ENCODE data around the gene RAB26. TPM values are rescaled to one million over a fixed set of nuclear protein-coding genes. Genes with fewer than 3 reads are reported as not detected.

Gene RAB26
- total and polyA plus RNA-seq, 2 of the 13 experiments (the other 11 are each of a cell fraction or from before 2014, with no cell fraction given) = 0.86 to 3.6 TPM

DNA sequence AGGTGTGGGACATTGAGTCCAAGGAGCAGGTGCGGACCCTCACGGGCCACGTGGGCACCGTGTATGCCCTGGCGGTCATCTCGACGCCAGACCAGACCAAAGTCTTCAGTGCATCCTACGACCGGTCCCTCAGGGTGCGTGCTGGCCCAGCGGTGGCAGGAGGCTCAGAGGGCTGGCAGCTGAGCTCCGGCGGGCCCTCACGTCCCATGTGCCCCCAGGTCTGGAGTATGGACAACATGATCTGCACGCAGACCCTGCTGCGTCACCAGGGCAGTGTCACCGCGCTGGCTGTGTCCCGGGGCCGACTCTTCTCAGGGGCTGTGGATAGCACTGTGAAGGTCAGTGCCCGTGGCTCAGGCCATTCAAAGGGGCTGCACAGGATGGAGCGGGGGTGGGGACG, 27.6 kb downstream of the RAB26 start:
- no peak overlapping the region for H3K4me2 ChIP-seq (ENCODE audit: low read depth, low read length)

DNA sequence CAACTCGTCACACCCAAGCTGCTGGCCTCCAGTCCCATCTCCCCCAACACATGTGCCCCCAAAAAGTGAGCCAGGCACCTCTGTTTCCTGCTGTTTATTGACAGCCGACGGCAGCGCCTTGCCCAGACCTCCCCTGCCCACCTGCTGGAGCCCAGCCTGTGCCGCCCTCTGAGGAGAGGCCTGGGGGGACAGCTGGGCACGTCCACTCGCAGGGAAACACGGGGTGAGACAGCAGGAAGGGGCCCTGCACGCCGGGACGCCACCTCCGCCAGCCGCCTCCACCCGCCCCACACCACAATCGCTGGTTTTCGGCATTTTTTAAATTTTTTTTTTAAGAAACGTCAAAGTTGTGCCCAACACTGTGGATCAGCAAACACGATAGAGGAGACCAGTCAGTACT, 28.7 kb downstream of the RAB26 start:
- in situ Hi-C loops (cut with HindIII; ENCODE audit: extremely low pct_ligation_motif_present, low pct_unique_long_range_greater_than_20kb) (no loop called here), intact Hi-C loops (cut with micrococcal nuclease; ENCODE audit: unreplicated experiment) (no loop called here)
- WGBS (ENCODE audit: low lambda C conversion rate) = 96% methylated on average over 13 of the region's 18 CpGs
- ChIA-PET POLR2A (interaction anchor here (1.1 to 1.7 kb wide), 2 partner anchors 19 to 22 kb away, joined by 3 to 5 read pairs; partner anchors contain the start of gene TRAF7), CTCF (ENCODE audit: low intra/inter-chr PET ratio, low total read pairs) (no interaction called here)
- no peak overlapping the region for H3K4me2 ChIP-seq (ENCODE audit: low read depth, low read length)
- H3K36me3 ChIP-seq (replicated peaks in 1 of 2; ENCODE audit: control insufficient read depth in 1 of 2, insufficient read depth in 2 of 2, low read length in 2 of 2) = peaks cover 7 to 26% of the 10 kb centered on the region in 2 experiments; a peak in 2 of 5 replicates
- no peaks in the 10 kb centered on the region for H3K79me2 ChIP-seq (ENCODE audit: insufficient read depth, low read length)
- H3K27ac ChIP-seq (ENCODE audit: extremely low read length, insufficient read depth, low read length) = no peak overlapping the region
- H3K4me1 ChIP-seq (ENCODE audit: insufficient read depth, low read length) = peaks cover 6% of the 10 kb centered on the region
- no peaks in the 10 kb centered on the region for H3K27me3 ChIP-seq (ENCODE audit: control insufficient read depth in 1 of 2, insufficient read depth in 2 of 2, low read length in 2 of 2)
- H4K20me1 ChIP-seq (ENCODE audit: insufficient read depth, low read length) = no peaks in the 10 kb centered on the region
- ATAC-seq (no peak), DNase-seq (ENCODE audit: low spot score) (no peak), FAIRE-seq (no peak)
- H3K9me3 ChIP-seq (ENCODE audit: low read length) = no peaks in the 10 kb centered on the region
- TF ChIP-seq POLR2G (IDR thresholded peaks at IDR 0.05; ENCODE audit: low read depth, low read length) (0 out of 2 replicates have a peak, but pooled peaks have one; percentile 21), ZNF121 (CRISPR knock-in tag; IDR thresholded peaks at IDR 0.05) (no peak)
- no peak overlapping the region for H3K4me3 ChIP-seq (replicated peaks in 1 of 3; ENCODE audit: insufficient read depth in 1 of 3, low read depth in 2 of 3, low read length in 3 of 3)
- BruUV-seq (replicated peaks) = no TSS peak
- no peak overlapping the region for H3K9ac ChIP-seq (ENCODE audit: insufficient read depth, low read depth, low read length)
- no peak overlapping the region for H2AFZ ChIP-seq (ENCODE audit: low read length)

More for the DNA sequence above, 27.6 kb downstream of the RAB26 start:
- H3K4me3 ChIP-seq (replicated peaks in 1 of 3; ENCODE audit: insufficient read depth in 1 of 3, low read depth in 2 of 3, low read length in 3 of 3) = no peak overlapping the region
- ATAC-seq (no peak), DNase-seq (ENCODE audit: low spot score) (no peak), FAIRE-seq (no peak)
- in situ Hi-C loops (cut with HindIII; ENCODE audit: extremely low pct_ligation_motif_present, low pct_unique_long_range_greater_than_20kb) = no loop called here
- POLR2A ChIA-PET = no interaction called here
- no peaks in the 10 kb centered on the region for H3K9me3 ChIP-seq (ENCODE audit: low read length)
- H3K27me3 ChIP-seq (ENCODE audit: control insufficient read depth in 1 of 2, insufficient read depth in 2 of 2, low read length in 2 of 2) = no peaks in the 10 kb centered on the region
- 99% methylated on average over 16 of the region's 23 CpGs for WGBS (ENCODE audit: low lambda C conversion rate)
- H4K20me1 ChIP-seq (ENCODE audit: insufficient read depth, low read length) = no peaks in the 10 kb centered on the region
- peaks cover 10 to 26% of the 10 kb centered on the region in 2 experiments; a peak in 2 of 5 replicates for H3K36me3 ChIP-seq (replicated peaks in 1 of 2; ENCODE audit: control insufficient read depth in 1 of 2, insufficient read depth in 2 of 2, low read length in 2 of 2)
- CTCF ChIA-PET (ENCODE audit: low intra/inter-chr PET ratio, low total read pairs) = no interaction called here
- no peaks in the 10 kb centered on the region for H3K79me2 ChIP-seq (ENCODE audit: insufficient read depth, low read length)
- H3K9ac ChIP-seq (ENCODE audit: insufficient read depth, low read depth, low read length) = no peak overlapping the region
- no peak for TF ChIP-seq CENPT (CRISPR knock-in tag; IDR thresholded peaks at IDR 0.05; ENCODE audit: low read depth)
- TF ChIP-seq ZNF776 (CRISPR knock-in tag; IDR thresholded peaks at IDR 0.05) = no peak
- TF ChIP-seq CAMTA2 (CRISPR knock-in tag; IDR thresholded peaks at IDR 0.05; ENCODE audit: borderline replicate concordance) = no peak
- no peak for TF ChIP-seq ZNF660 (CRISPR knock-in tag; IDR thresholded peaks at IDR 0.05; ENCODE audit: borderline replicate concordance, low read depth)
- no peak for TF ChIP-seq ETV5 (CRISPR knock-in tag; IDR thresholded peaks at IDR 0.05; ENCODE audit: borderline replicate concordance)
- no peak for TF ChIP-seq MAFF (IDR thresholded peaks at IDR 0.05; ENCODE audit: low read depth, low read length)
- TF ChIP-seq ZNF605 (CRISPR knock-in tag; IDR thresholded peaks at IDR 0.05) = no peak
- TF ChIP-seq, protein P1, sequence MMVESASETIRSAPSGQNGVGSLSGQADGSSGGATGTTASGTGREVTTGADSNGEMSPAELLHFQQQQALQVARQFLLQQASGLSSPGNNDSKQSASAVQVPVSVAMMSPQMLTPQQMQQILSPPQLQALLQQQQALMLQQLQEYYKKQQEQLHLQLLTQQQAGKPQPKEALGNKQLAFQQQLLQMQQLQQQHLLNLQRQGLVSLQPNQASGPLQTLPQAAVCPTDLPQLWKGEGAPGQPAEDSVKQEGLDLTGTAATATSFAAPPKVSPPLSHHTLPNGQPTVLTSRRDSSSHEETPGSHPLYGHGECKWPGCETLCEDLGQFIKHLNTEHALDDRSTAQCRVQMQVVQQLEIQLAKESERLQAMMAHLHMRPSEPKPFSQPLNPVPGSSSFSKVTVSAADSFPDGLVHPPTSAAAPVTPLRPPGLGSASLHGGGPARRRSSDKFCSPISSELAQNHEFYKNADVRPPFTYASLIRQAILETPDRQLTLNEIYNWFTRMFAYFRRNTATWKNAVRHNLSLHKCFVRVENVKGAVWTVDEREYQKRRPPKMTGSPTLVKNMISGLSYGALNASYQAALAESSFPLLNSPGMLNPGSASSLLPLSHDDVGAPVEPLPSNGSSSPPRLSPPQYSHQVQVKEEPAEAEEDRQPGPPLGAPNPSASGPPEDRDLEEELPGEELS (CRISPR knock-in tag; IDR thresholded peaks at IDR 0.05) = no peak
- TF ChIP-seq, protein P2, sequence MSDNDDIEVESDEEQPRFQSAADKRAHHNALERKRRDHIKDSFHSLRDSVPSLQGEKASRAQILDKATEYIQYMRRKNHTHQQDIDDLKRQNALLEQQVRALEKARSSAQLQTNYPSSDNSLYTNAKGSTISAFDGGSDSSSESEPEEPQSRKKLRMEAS (IDR thresholded peaks at IDR 0.05) = no peak
- no peak overlapping the region for H2AFZ ChIP-seq (ENCODE audit: low read length)
- H3K4me1 ChIP-seq (ENCODE audit: insufficient read depth, low read length) = no peaks in the 10 kb centered on the region; the same call in 1 of the 2 replicates
- no peak overlapping the region for H3K27ac ChIP-seq (ENCODE audit: extremely low read length, insufficient read depth, low read length)
- no TSS peak for BruUV-seq (replicated peaks)
- intact Hi-C loops (cut with micrococcal nuclease; ENCODE audit: unreplicated experiment) = no loop called here
